NCI-H1105 (cell line): ENCODE results near the gene PPIAL4G.
A peak's percentile ranks its signal among the peaks of the same experiment; 100 is the strongest.
"Not testable (repeated sequence)": the region's sequence is repeated elsewhere in the genome, so short reads cannot be mapped to it uniquely, and the experiment has no call there.

ENCODE experiments used
- DNase-seq: peaks from one replicate; lab custom pipeline; 2025; lab: John Stamatoyannopoulos, UW

The PPIAL4G gene

DNA sequence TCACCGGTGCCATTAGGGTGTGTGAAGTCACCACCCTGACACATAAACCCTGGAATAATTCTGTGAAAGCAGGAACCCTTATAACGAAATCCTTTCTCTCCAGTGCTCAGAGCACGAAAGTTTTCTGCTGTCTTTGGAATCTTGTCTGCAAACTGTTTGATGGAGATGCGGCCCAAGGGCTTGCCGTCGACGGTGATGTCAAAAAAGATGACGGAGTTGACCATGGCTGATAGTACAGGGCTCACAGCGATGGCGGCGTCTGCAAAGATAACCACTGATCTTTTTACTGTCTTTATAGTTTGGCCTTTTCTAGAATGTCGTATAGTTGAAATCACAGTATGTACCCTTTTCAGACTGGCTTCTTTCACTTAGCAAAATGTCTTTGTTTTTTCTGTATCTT is at the start of gene PPIAL4G:
Gene PPIAL4G (minus strand): TSS at position 274 of the 400 bp plus-strand sequence. CDS start 50 bp downstream, at position 224.
- not testable (repeated sequence) for DNase-seq

- not testable (repeated sequence) for DNase-seq
These were observed 49.1 kb upstream of the PPIAL4G start for GRCh38 chr1:148532158-148532557.

GRCh38 chr1:148529101-148529567 is 46.0 kb upstream of the PPIAL4G start:
- DNase-seq: peak; percentile 43

DNA sequence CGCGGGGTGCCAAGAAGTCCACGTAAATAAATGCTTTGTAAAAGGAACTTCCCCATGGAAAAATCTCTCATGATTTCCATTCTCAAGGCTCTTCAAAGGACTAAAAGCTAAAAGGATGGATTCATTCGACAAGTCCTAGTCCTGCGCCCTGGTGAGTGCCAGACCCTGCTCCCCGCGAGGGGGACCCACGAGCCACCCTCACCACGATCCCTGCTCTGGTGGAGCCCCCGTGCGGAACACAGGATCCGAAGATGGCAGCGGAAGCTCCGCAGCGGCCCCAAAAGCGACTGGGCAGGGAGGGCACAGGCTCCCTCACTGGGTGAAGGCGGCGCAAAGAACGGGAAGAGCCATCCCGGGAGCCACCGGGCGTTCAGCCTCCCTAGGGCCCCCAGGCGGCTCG is 45.5 kb upstream of the PPIAL4G start:
- not testable (repeated sequence) for DNase-seq

GRCh38 chr1:148526587-148526986 is 43.5 kb upstream of the PPIAL4G start:
- not testable (repeated sequence) for DNase-seq

DNA sequence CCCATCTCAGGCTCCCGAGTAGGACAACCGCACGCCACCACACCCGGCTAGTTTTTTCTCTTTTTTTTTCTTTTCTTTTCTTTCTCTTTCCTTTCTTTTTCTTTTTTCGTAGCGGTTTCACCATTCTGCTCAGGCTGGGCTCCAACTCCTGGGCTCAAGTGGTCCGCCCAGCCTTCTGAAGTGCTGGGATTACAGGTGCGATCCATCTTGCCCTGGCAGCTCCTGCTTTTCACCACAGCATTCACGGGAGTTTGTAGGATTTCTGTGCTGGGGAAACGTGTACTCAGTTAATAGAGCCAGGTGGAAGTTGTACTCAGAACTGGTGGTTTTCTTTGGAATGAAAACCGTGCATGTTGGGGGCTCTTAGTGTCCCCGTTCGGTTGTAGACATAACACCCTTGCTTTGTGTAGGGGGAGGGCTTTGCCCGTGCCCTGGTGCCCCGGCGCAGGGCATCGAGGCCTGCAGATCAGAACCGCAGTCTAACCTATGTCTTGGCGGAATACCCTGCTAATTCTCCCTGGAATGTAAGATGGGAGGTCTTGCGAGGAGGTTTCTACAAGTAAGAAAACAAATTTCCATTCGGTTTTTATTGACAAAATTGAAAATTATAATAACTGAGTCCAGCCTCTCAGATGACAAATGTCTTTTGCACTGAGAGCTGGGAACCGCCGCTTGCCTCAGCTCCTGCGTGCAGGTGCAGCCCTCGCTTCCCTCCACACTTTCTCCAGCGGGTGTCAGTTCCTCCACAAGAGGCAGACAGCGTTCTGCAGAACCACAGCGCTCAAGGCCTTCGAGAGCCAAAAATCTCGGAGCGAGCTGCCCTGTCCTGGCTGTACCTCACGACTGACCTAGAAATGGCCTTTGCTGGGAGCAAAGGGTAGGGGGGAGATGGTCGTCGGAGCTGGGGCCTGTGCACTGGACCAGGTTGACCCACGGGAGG is 40.4 kb upstream of the PPIAL4G start:
- DNase-seq: not testable (repeated sequence)

DNA sequence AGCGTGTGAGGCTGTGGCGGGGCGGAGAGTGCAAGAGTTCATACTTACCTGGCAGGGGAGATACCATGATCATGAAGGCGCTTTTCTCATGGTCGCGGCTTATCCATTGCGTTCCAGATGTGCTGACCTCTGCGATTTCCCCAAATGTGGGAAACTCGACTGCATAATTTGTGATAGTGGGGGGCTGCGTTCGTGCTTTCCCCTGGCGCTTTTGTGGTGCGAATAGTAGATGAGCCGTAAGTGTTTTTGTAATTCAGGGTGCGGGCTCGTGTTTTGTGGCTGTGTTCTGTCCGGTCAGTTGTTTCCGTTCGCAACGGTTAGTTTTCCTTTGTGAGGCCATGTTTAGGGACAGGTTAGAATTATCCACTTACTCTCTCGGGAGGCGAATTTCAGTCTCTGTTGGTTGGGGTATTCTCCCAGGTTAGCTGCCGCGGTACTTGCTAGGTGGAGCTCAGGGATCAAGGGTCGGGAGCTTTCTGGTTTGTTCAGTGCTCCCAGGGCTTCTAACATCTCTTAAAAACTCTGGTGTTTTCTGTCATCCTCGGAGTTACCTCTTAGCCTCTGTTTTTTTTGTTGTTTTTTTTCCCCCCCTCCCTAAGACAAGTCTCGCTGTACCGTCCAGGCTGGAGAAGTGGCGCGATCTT is 39.6 kb upstream of the PPIAL4G start:
- peak; percentile 90 for DNase-seq

DNA sequence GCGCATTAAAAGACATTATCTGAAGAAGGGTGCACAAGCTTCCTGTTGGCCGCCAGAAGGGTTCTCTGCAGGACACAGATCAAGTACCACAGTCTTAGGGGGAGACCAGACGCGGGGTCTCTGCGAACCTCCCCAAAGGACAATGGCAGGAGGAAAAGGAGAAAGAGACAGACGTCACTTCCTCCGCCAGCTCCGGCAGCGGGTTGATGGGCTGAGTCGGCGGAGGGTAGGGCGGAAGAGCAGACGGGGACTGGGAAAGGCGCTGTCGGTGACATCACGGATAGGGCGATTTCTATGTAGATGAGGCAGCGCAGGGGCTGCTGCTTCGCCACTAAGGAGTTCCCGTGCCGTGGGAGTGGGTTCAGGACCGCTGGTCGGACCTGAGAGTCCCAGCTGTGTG is 39.0 kb upstream of the PPIAL4G start:
- peak; percentile 72 for DNase-seq

- DNase-seq: not testable (repeated sequence)
These were observed 31.2 kb upstream of the PPIAL4G start for GRCh38 chr1:148514310-148514709.

DNA sequence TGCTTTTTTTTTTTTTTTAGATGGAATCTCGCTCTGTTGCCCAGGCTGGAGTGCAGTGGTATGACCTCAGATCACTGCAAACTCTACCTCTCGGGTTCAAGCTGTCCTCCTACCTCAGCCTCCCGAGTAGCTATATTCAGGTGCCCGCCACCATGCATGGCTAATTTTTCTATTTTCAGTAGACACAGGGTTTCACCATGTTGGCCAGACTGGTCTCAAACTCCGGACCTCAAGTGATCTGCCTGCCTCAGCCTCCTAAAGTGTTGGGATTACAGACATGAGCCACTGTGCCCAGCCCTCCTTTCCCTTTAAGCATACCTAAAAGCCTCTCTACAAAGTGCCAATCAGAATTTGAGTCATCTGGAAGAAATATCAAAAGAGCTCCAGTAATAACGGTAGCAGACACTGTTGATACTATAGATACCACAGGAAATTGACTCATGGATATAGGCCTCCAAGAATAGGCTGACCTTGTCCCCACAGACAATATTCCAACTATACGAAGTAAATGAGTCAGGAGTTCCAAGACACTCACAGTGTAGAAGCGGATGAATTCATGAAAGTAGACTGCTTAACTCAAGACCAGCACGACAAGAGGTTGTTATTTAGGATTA is 29.6 kb upstream of the PPIAL4G start:
- DNase-seq: not testable (repeated sequence)

DNA sequence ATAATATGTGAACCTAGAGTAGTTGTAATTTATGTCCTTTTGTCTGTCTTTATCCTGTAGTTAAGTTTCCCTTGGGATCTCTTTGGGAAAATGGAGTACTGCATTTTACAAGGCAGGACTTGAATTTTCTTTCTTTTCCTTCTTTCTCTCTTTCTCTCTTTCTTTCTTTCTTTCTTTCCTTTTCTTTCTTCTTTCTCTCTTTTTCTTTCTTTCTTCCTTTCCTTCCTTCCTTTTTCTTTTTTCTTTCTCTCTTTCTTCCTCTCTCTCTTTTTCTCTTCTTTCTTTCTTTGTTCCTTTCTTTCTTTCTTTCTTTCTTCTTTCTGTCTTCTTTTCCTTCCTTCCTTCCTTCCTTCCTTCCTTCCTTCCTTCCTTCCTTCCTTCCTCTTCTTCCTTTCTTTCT is 10.8 kb upstream of the PPIAL4G start:
- not testable (repeated sequence) for DNase-seq

GRCh38 chr1:148481134-148481533 is 2.0 kb downstream of the PPIAL4G start:
- not testable (repeated sequence) for DNase-seq

GRCh38 chr1:148459694-148460093 is 23.4 kb downstream of the PPIAL4G start:
- DNase-seq: not testable (repeated sequence)

DNA sequence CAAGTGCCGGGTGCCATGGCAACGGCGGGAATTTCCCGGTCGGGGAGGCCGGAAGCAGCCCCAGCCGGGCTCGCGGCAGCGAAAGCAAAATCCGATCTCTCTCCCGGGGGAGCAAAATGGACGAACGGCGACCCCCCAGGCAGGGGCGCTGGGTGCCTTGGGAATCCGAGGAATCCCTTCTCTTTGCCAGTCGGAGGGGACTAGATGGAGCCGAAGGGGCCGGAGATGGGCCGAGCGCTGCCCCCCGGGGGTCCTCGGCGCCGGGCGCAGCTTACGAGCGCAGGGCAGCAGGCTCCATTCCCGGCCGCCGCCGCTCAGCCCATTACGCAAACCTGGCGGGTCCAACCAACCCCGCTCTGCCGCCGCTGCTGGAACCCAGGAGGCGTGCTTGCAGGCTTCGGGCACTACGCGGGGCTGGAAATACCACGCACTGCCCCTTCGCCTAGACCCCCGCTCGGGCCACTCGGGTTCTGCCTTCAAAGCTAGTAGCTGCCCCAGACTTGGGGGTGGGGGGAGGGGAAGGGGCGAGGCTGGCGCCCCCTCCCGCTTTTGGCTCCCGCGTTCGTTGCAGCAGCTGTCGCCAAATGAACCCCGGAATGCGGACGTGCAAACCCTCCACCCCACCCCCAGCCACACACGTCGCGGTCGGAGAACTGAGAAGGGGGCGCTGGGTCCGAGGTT is 24.1 kb downstream of the PPIAL4G start:
- DNase-seq: peak; percentile 0

DNA sequence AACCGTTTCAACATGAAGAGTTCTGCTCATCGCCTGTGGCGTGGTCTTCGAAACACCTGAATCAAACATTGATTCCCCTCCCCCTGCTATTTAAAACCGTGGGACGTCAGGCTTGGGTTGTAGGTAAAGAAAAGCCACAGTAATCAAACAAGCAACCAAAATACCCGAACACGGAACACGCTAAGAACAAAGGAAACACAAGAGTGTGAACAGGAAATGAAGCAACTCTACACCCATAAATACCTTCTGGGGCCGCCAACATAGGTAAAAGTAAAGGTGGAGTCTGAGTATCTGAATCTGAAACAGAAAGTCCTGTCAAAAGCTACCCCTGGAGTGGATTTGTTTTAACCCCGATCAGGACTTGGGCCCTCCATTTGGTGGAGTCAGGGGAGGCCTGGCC is 24.7 kb downstream of the PPIAL4G start:
- DNase-seq: not testable (repeated sequence)

GRCh38 chr1:148452845-148453244 is 30.3 kb downstream of the PPIAL4G start:
- not testable (repeated sequence) for DNase-seq

DNA sequence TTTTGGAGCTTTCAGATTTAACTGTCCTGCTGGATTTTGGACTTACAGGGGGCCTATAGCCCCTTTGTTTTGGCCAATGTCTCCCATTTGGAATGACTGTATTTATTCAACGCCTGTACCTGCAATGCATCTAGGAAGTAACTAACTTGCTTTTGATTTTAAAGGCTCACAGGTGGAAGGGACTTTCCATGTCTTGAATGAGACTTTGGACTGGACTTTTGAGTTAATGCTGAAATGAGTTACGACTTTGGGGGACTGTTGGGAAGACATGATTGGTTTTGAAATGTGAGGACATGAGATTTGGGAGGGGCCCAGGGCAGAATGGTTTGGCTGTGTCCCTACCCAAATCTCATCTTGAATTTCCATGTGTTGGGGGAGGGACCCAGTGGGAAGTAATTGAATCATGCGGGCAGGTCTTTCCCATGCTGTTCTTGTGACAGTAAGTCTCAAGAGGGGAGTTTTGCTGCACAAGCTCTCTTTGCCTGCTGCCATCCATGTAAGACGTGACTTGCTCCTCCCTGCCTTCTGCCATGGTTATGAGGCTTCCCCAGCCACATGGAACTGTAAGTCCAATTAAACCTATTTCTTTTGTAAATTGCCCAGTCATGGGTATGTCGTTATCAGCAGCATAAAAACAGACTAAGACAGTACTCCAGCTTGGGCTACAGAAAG is 43.3 kb downstream of the PPIAL4G start:
- DNase-seq: not testable (repeated sequence)

- no peak for DNase-seq
These were observed 47.7 kb downstream of the PPIAL4G start for GRCh38 chr1:148435406-148435805.

DNA sequence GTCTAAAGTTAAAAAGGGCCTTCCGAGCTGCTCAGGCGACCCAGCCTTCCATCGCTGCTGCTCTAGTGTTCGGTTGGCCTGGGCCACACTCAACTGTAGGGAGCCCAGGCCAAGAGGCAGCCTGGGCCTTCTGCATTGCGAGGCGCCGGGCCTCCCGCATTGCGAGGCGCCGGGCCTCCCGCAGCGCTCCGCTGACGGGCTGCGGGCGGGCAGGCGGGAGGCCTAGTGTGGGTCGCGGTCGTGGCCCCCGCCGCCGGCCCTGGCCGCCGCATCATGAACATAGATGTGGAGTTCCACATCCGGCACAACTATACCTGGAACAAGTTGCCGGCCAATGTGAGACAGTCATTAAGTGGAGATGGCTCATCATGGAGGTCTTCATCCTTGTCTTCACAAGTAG is 48.3 kb downstream of the PPIAL4G start:
- DNase-seq: no peak

DNA sequence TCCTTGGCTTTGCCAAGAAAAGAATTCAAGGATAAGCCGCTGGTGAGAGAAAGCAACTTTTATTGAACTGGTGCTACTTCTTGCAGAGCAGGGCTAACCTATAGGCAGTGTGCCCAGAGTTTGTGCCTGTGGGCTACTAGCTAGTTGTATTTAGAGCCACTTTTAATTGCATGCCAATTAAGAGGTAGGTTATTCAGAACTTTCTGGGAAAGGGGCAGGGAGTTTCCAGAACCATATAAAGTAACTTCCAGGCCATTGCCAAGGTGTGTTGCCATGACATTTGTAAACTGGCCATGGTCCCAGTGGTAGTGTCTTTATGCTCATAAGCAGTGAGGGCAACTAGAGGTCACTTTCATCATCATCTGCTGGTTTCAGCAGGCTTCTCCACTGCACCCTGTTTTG is 50.2 kb downstream of the PPIAL4G start:
- DNase-seq: not testable (repeated sequence)
